Mononuclear cell (primary cell): Measurements from ENCODE around the gene OSMR. TPM values are rescaled to one million over a fixed set of nuclear protein-coding genes. Genes with fewer than 3 reads are reported as not detected.

ENCODE experiments used
- H3K27me3 ChIP-seq: 2 replicates; pipeline ENCODE4 v1.6.0; 2011; ENCODE audit warnings: low read length, control low read depth; ENCODE audit not compliant: insufficient read depth
- H3K4me1 ChIP-seq: 2 replicates; pipeline ENCODE4 v1.5.1; 2011; ENCODE audit warnings: mild to moderate bottlenecking, low read length, control low read depth; ENCODE audit not compliant: insufficient read depth
- H3K4me3 ChIP-seq: 2 replicates; pipeline ENCODE4 v1.5.1; 2011; ENCODE audit warnings: mild to moderate bottlenecking, low read length, moderate library complexity
- H3K9me3 ChIP-seq: 2 replicates; pipeline ENCODE4 v1.5.1; 2011; ENCODE audit warnings: low read depth, mild to moderate bottlenecking, control low read depth, low read length
- total RNA-seq: library from RNA; depleted of rRNA; stranded (reverse); fragments of >200 nt; gene quantifications from one replicate; pipeline ENCODE4 v1.2.3, GENCODE V29; 2012

The OSMR gene
- total RNA-seq, 1 donor, result not detected

- Histone ChIP-seq H3K27me3 (no peaks in the 10 kb centered on the region), H3K4me1 (no peaks in the 10 kb centered on the region), H3K9me3 (no peaks in the 10 kb centered on the region), H3K4me3 (no peak overlapping the region)
Observed at GRCh38 chr5:38941912-38942311, 96.1 kb downstream of the OSMR start.

- no peak overlapping the region for H3K4me3 ChIP-seq
- no peaks in the 10 kb centered on the region for H3K27me3 ChIP-seq
- no peaks in the 10 kb centered on the region for H3K4me1 ChIP-seq
- H3K9me3 ChIP-seq, result no peaks in the 10 kb centered on the region
Observed at GRCh38 chr5:38944282-38944681, 98.5 kb downstream of the OSMR start.

DNA sequence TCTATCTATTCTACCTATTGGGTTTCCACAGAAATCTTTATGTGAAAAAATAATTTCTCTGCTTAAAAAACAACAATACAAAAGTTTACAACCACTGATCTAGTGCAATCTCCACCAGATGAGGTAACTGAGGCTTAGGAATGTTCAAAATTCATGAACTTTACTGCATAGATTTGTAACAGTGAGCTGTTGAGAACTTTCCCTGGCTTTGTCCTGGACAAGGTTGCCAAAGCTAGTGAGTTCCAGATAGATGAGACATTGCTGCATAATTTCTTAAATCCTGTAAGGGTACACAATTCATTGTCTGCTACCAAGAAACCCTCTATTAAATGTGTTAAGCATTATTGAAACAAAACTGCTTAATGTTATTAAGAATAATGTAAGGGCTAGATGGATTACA, 102.7 kb downstream of the OSMR start:
- no peak overlapping the region for H3K4me3 ChIP-seq
- no peaks in the 10 kb centered on the region for H3K9me3 ChIP-seq
- H3K27me3 ChIP-seq, result no peaks in the 10 kb centered on the region
- H3K4me1 ChIP-seq, result no peaks in the 10 kb centered on the region

- no peak overlapping the region for H3K4me3 ChIP-seq
- no peaks in the 10 kb centered on the region for H3K27me3 ChIP-seq
- no peaks in the 10 kb centered on the region for H3K9me3 ChIP-seq
- no peaks in the 10 kb centered on the region for H3K4me1 ChIP-seq
Observed at GRCh38 chr5:38953426-38954012, 107.7 kb downstream of the OSMR start.

DNA sequence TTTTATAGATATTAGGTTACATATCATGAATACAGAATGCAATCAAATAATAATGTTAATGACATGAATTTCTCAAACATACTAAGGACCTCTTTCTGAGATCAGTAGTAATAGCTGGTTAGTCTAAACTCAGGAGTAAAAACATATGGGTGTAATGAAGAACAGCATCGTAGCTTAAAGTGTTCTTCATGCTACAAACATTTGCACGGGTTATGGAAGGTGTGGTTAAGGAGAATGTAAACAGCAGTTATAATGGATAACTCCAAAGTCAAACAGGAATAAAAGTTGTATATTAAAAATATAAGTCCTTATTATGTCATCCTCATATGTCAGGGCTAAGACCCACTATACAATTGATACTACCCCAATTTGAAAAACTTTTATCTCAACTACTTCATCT, 115.9 kb downstream of the OSMR start:
- Histone ChIP-seq H3K9me3 (no peaks in the 10 kb centered on the region), H3K27me3 (no peaks in the 10 kb centered on the region), H3K4me1 (no peaks in the 10 kb centered on the region), H3K4me3 (no peak overlapping the region)

DNA sequence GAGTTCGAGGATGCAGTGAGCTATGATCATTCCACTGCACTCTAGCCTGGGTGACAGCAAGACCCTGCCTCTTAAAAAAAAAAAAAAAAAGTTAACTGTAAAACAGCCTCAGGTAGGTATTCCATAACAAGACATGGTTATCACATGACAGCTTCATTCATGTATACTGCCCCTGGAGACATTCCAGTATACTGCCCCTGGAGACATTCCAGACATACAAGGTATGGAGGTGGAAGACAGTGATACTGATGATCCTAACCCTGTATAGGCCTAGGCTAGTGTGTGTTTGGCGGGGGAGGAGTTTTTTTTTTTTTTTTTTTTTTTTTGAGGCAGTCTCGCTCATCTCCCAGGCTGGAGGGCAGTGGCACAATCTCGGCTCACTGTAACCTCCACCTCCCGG, 122.9 kb downstream of the OSMR start:
- no peaks in the 10 kb centered on the region for H3K9me3 ChIP-seq
- H3K4me3 ChIP-seq, result no peak overlapping the region
- H3K27me3 ChIP-seq, result no peaks in the 10 kb centered on the region
- H3K4me1 ChIP-seq, result no peaks in the 10 kb centered on the region

DNA sequence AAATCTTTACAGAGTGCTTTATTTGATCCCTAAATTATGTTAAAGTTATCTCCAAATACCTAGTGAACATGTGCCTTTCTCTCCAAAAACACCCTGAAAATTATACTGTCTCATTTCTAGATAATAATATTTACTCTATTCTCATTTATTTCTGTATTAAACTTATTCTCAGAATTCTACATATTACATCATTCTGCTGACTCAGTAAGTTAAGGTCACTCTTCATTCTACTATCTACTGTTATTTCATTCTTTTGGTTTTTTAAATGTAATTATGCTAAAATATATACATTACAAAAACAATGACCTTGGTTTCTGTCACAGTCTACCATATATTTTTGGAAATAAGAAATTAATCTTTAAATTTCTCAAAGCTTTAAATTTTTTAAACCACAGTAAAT, 132.2 kb downstream of the OSMR start:
- Histone ChIP-seq H3K27me3 (no peaks in the 10 kb centered on the region), H3K4me1 (no peaks in the 10 kb centered on the region), H3K4me3 (no peak overlapping the region), H3K9me3 (no peaks in the 10 kb centered on the region)

- Histone ChIP-seq H3K4me3 (no peak overlapping the region), H3K27me3 (no peaks in the 10 kb centered on the region), H3K4me1 (no peaks in the 10 kb centered on the region), H3K9me3 (no peaks in the 10 kb centered on the region)
Observed at GRCh38 chr5:38979535-38979934, 133.7 kb downstream of the OSMR start.

Other genes with a start within 250 kb of the OSMR start
- 289 TPM for gene RICTOR, start 228.4 kb downstream of the OSMR start, total RNA-seq